ENCODE data around the gene MXRA7. TPM values are rescaled to one million over a fixed set of nuclear protein-coding genes. Genes with fewer than 3 reads are reported as not detected.
"Not testable (repeated sequence)": the region's sequence is repeated elsewhere in the genome, so short reads cannot be mapped to it uniquely, and the experiment has no call there.

Gene MXRA7
- total and polyA plus RNA-seq, 9 donors: 106 to 172 (median 130) TPM

DNA sequence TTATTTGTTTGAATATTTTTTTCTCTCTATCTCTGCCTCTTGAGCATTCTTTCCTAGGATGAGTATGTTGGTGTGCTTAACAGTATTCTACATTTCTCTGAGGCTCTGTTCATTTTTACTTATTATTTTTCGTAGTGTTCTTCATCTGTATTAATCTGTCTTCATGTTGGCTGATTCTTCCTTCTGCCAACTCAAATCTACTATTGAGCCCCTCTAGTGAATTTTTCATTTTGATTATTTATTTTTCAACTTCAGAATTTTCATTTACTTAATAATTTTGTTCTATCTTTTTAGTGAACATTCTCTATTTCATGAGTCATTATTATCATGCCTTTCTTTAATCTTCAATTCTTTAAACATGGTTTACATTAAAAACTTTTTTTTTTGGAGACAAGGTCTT is 64.1 kb downstream of the MXRA7 start:
- H3K36me3 ChIP-seq (ENCODE audit: control insufficient read depth, insufficient read depth, low read length): no peaks in the 10 kb centered on the region
- H3K4me1 ChIP-seq (ENCODE audit: control insufficient read depth, insufficient read depth, low read length): no peaks in the 10 kb centered on the region
- no peak overlapping the region for H3K27ac ChIP-seq (ENCODE audit: low read length)
- H3K27me3 ChIP-seq (ENCODE audit: control insufficient read depth, insufficient read depth, low read length): peaks cover 2% of the 10 kb centered on the region
- no peak overlapping the region for H3K4me3 ChIP-seq (ENCODE audit: low read length)
- no CpG with 5 or more reads among the region's 1 CpG for WGBS (ENCODE audit: insufficient coverage)
- DNase-seq: no peak
- H3K9me3 ChIP-seq (replicated peaks; ENCODE audit: control insufficient read depth, low read depth, low read length): peaks cover 4% of the 10 kb centered on the region

DNA sequence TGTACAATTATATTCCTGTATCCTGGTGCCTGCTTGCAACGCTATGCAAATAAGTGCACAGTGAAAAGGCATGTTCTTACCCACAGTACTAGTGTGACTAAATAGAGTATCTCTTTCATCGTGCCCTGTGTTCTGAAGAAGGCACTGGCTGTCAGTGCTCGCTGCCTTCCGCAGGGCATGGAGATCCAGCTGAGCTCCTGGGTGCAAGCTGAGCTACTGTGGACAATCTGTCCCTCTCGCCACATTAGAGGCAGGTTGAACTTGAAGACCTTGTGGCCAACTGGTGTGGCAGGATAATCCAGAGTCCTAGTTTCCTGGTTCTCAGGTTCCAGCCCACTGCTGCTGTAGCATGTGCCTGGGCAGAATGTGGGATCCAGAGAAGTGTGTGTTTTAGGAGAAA is 65.3 kb downstream of the MXRA7 start:
- Histone ChIP-seq H3K27me3 (ENCODE audit: control insufficient read depth, insufficient read depth, low read length) (peaks cover 2% of the 10 kb centered on the region), H3K9me3 (replicated peaks; ENCODE audit: control insufficient read depth, low read depth, low read length) (peaks cover 4% of the 10 kb centered on the region), H3K27ac (ENCODE audit: low read length) (no peak overlapping the region), H3K4me1 (ENCODE audit: control insufficient read depth, insufficient read depth, low read length) (no peaks in the 10 kb centered on the region), H3K36me3 (ENCODE audit: control insufficient read depth, insufficient read depth, low read length) (no peaks in the 10 kb centered on the region), H3K4me3 (ENCODE audit: low read length) (no peak overlapping the region)
- 81% methylated on average over 4 of the region's 5 CpGs for WGBS (ENCODE audit: insufficient coverage)
- DNase-seq: no peak

- H3K9me3 ChIP-seq (replicated peaks; ENCODE audit: control insufficient read depth, low read depth, low read length): peaks cover 4% of the 10 kb centered on the region
- H3K27ac ChIP-seq (ENCODE audit: low read length): no peak overlapping the region
- peaks cover 4% of the 10 kb centered on the region for H3K27me3 ChIP-seq (ENCODE audit: control insufficient read depth, insufficient read depth, low read length)
- H3K36me3 ChIP-seq (ENCODE audit: control insufficient read depth, insufficient read depth, low read length): no peaks in the 10 kb centered on the region
- WGBS (ENCODE audit: insufficient coverage): 72% methylated on average over 8 of the region's 8 CpGs
- H3K4me3 ChIP-seq (ENCODE audit: low read length): no peak overlapping the region
- DNase-seq: no peak
- no peaks in the 10 kb centered on the region for H3K4me1 ChIP-seq (ENCODE audit: control insufficient read depth, insufficient read depth, low read length)
Measured at GRCh38 chr17:76644995-76645394, 65.8 kb downstream of the MXRA7 start.

DNA sequence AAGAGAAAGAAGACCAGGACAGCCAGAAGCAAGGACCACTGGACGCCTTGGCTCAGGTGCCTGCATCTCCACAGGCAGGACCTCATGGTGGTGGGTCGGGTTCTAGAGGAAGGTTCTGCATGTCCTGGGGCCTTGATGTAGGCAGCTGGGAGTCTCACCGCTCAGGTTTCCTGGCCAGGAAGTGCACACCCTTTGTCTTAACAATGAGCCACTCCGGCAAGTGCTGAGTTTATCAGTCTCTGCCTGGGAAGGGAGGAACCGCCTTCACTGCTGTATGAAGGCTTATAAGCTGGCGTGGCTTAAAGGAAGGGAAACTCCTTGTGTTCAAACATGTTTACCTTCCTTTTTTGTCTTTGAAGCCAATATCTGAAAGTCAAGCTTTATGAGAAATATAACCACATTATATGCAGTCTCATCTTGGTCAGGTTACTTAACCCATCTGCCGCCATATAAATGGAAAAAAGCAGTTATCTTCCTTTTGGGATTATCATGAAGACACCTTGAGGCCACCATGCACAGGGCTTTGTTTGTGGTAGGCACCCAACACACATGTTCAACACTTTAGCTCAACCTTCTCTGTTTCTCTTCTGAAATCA is 67.1 kb downstream of the MXRA7 start, which contains the start of gene ST6GALNAC1:
Gene ST6GALNAC1, minus strand, starts transcription at position 205 of the 596 bp plus-strand sequence. Its CDS starts 119 bp downstream, at position 86.
- 70% methylated on average over 4 of the region's 7 CpGs for WGBS (ENCODE audit: insufficient coverage)
- Histone ChIP-seq H3K27ac (ENCODE audit: low read length) (no peak within 1 kb of the TSS), H3K4me1 (ENCODE audit: control insufficient read depth, insufficient read depth, low read length) (no peaks in the 10 kb centered on the region), H3K9me3 (replicated peaks; ENCODE audit: control insufficient read depth, low read depth, low read length) (peaks cover 4% of the 10 kb centered on the region), H3K36me3 (ENCODE audit: control insufficient read depth, insufficient read depth, low read length) (no peaks in the 10 kb centered on the region), H3K4me3 (ENCODE audit: low read length) (no peak within 1 kb of the TSS), H3K27me3 (ENCODE audit: control insufficient read depth, insufficient read depth, low read length) (peaks cover 4% of the 10 kb centered on the region)
- no peak for DNase-seq

GRCh38 chr17:76642994-76643393 is 67.8 kb downstream of the MXRA7 start:
- H3K36me3 ChIP-seq (ENCODE audit: control insufficient read depth, insufficient read depth, low read length): no peaks in the 10 kb centered on the region
- 66% methylated on average over 6 of the region's 6 CpGs for WGBS (ENCODE audit: insufficient coverage)
- H3K27ac ChIP-seq (ENCODE audit: low read length): no peak overlapping the region
- peaks cover 4% of the 10 kb centered on the region for H3K9me3 ChIP-seq (replicated peaks; ENCODE audit: control insufficient read depth, low read depth, low read length)
- H3K27me3 ChIP-seq (ENCODE audit: control insufficient read depth, insufficient read depth, low read length): peaks cover 4% of the 10 kb centered on the region
- no peak overlapping the region for H3K4me3 ChIP-seq (ENCODE audit: low read length)
- DNase-seq: no peak
- no peaks in the 10 kb centered on the region for H3K4me1 ChIP-seq (ENCODE audit: control insufficient read depth, insufficient read depth, low read length)

DNA sequence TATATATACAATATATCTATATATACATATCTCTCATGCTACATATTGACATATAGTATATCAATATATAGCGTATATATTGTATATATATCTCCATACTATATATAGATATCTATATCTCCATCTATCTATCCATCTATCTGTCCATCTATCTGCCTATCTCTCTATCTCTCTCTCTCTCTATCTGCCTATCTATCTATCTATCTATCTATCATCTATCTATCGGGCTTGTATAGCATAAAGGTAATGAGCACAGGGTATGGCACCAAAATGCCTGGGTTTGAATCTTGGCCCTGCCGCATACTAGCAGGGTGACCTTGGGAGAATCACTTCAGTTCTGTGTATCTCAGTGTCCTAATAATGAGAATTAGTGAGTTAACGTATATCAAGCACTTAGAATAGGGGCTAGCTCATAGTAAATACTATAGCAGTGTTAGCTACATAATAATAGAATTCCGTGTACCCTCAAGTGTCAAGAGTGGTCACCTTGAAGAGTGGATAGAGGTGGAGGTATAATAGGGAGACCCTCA is 68.7 kb downstream of the MXRA7 start:
- H3K36me3 ChIP-seq (ENCODE audit: control insufficient read depth, insufficient read depth, low read length): no peaks in the 10 kb centered on the region
- H3K27ac ChIP-seq (ENCODE audit: low read length): no peak overlapping the region
- H3K4me1 ChIP-seq (ENCODE audit: control insufficient read depth, insufficient read depth, low read length): no peaks in the 10 kb centered on the region
- peaks cover 4% of the 10 kb centered on the region for H3K9me3 ChIP-seq (replicated peaks; ENCODE audit: control insufficient read depth, low read depth, low read length)
- H3K27me3 ChIP-seq (ENCODE audit: control insufficient read depth, insufficient read depth, low read length): peaks cover 4% of the 10 kb centered on the region
- H3K4me3 ChIP-seq (ENCODE audit: low read length): no peak overlapping the region
- DNase-seq: no peak
- WGBS (ENCODE audit: insufficient coverage): no CpG with 5 or more reads among the region's 5 CpGs

GRCh38 chr17:76641501-76641900 is 69.3 kb downstream of the MXRA7 start:
- Histone ChIP-seq H3K4me3 (ENCODE audit: low read length) (no peak overlapping the region), H3K36me3 (ENCODE audit: control insufficient read depth, insufficient read depth, low read length) (no peaks in the 10 kb centered on the region), H3K27ac (ENCODE audit: low read length) (no peak overlapping the region), H3K27me3 (ENCODE audit: control insufficient read depth, insufficient read depth, low read length) (peaks cover 4% of the 10 kb centered on the region), H3K4me1 (ENCODE audit: control insufficient read depth, insufficient read depth, low read length) (no peaks in the 10 kb centered on the region), H3K9me3 (replicated peaks; ENCODE audit: control insufficient read depth, low read depth, low read length) (peaks cover 4% of the 10 kb centered on the region)
- no CpG with 5 or more reads among the region's 3 CpGs for WGBS (ENCODE audit: insufficient coverage)
- no peak for DNase-seq

- no peaks in the 10 kb centered on the region for H3K4me1 ChIP-seq (ENCODE audit: control insufficient read depth, insufficient read depth, low read length)
- H3K9me3 ChIP-seq (replicated peaks; ENCODE audit: control insufficient read depth, low read depth, low read length): no peaks in the 10 kb centered on the region
- peaks cover 4% of the 10 kb centered on the region for H3K27me3 ChIP-seq (ENCODE audit: control insufficient read depth, insufficient read depth, low read length)
- DNase-seq: no peak
- H3K4me3 ChIP-seq (ENCODE audit: low read length): no peak overlapping the region
- no CpG with 5 or more reads among the region's 6 CpGs for WGBS (ENCODE audit: insufficient coverage)
- H3K27ac ChIP-seq (ENCODE audit: low read length): no peak overlapping the region
- no peaks in the 10 kb centered on the region for H3K36me3 ChIP-seq (ENCODE audit: control insufficient read depth, insufficient read depth, low read length)
Measured at GRCh38 chr17:76640550-76641380, 70.0 kb downstream of the MXRA7 start.

DNA sequence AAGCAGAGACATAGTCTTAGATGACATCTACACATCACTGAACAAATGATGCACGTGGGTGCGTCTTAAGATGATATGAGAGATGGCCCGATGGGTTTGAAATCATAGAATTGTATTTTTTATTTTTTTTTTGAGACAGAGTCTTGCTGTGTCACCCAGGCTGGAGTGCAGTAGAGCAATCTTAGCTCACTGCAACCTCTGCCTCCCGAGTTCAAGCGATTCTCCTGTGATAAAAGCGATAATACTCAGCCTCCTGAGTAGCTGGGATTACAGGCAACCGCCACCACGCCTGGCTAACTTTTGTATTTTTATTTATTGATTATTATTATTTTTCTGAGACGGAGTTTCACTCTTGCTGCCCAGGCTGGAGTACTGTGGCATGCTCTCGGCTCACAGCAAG is 72.5 kb downstream of the MXRA7 start:
- Histone ChIP-seq H3K27ac (ENCODE audit: low read length) (no peak overlapping the region), H3K4me3 (ENCODE audit: low read length) (no peak overlapping the region), H3K4me1 (ENCODE audit: control insufficient read depth, insufficient read depth, low read length) (no peaks in the 10 kb centered on the region), H3K9me3 (replicated peaks; ENCODE audit: control insufficient read depth, low read depth, low read length) (no peaks in the 10 kb centered on the region), H3K27me3 (ENCODE audit: control insufficient read depth, insufficient read depth, low read length) (peaks cover 2% of the 10 kb centered on the region), H3K36me3 (ENCODE audit: control insufficient read depth, insufficient read depth, low read length) (no peaks in the 10 kb centered on the region)
- no peak for DNase-seq
- WGBS (ENCODE audit: insufficient coverage): 100% methylated on average over 2 of the region's 10 CpGs

- H3K27me3 ChIP-seq (ENCODE audit: control insufficient read depth, insufficient read depth, low read length); DNase-seq; H3K27ac ChIP-seq (ENCODE audit: low read length); H3K4me3 ChIP-seq (ENCODE audit: low read length); H3K9me3 ChIP-seq (replicated peaks; ENCODE audit: control insufficient read depth, low read depth, low read length); H3K4me1 ChIP-seq (ENCODE audit: control insufficient read depth, insufficient read depth, low read length); H3K36me3 ChIP-seq (ENCODE audit: control insufficient read depth, insufficient read depth, low read length): not testable (repeated sequence)
- WGBS (ENCODE audit: insufficient coverage): 77% methylated on average over 14 of the region's 27 CpGs
Measured at GRCh38 chr17:76636486-76637206, 74.1 kb downstream of the MXRA7 start.

All from muscle of leg (tissue), 11 donors.